ENCODE measurements around the gene KIF22. TPM values are rescaled to one million over a fixed set of nuclear protein-coding genes. Genes with fewer than 3 reads are reported as not detected.
"Not testable (repeated sequence)": the region's sequence is repeated elsewhere in the genome, so short reads cannot be mapped to it uniquely, and the experiment has no call there.

The KIF22 gene
- total RNA-seq, 1 donor from 2014 or later = 40.7 TPM

DNA sequence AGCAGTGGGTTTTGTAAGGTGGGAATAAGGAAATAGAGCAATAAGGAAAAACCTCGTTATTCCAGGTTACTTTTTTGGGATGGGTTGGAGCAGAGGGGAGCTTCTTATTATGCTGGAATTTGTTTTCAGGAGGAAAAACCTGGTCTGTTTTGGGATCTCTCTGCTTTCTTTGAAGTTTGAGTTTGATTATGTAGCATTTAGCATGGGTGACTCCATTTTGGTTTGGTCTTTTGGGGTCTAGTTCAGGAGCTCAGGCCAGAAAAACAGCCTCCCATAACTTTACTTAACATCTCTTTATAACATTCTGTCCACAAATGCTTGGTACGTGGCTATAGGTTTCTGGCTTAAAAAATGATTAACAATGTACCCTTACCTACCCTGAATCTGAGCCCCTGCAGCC is 21.0 kb upstream of the KIF22 start:
- no peaks in the 10 kb centered on the region for H3K9me3 Mint-ChIP-seq (ENCODE audit: unreplicated experiment)
- DNase-seq (ENCODE audit: low spot score) = no peak
- no peaks in the 10 kb centered on the region for H3K4me1 Mint-ChIP-seq (ENCODE audit: unreplicated experiment)
- H3K27ac Mint-ChIP-seq (ENCODE audit: unreplicated experiment) = no peak overlapping the region
- peaks cover 5% of the 10 kb centered on the region for H3K27me3 Mint-ChIP-seq (ENCODE audit: unreplicated experiment)
- H3K36me3 Mint-ChIP-seq (ENCODE audit: low read depth, unreplicated experiment) = no peaks in the 10 kb centered on the region
- no peak overlapping the region for H3K4me3 Mint-ChIP-seq (ENCODE audit: unreplicated experiment)
- no peak for TF ChIP-seq CTCF (IDR thresholded peaks at IDR 0.05; ENCODE audit: unreplicated experiment)

GRCh38 chr16:29770250-29770929 is 20.2 kb upstream of the KIF22 start:
- TF ChIP-seq CTCF (IDR thresholded peaks at IDR 0.05; ENCODE audit: unreplicated experiment) = no peak
- no peak overlapping the region for H3K27ac Mint-ChIP-seq (ENCODE audit: unreplicated experiment)
- no peaks in the 10 kb centered on the region for H3K9me3 Mint-ChIP-seq (ENCODE audit: unreplicated experiment)
- H3K4me3 Mint-ChIP-seq (ENCODE audit: unreplicated experiment) = no peak overlapping the region
- H3K36me3 Mint-ChIP-seq (ENCODE audit: low read depth, unreplicated experiment) = no peaks in the 10 kb centered on the region
- DNase-seq (ENCODE audit: low spot score) = no peak
- no peaks in the 10 kb centered on the region for H3K4me1 Mint-ChIP-seq (ENCODE audit: unreplicated experiment)
- peaks cover 5% of the 10 kb centered on the region for H3K27me3 Mint-ChIP-seq (ENCODE audit: unreplicated experiment)

DNA sequence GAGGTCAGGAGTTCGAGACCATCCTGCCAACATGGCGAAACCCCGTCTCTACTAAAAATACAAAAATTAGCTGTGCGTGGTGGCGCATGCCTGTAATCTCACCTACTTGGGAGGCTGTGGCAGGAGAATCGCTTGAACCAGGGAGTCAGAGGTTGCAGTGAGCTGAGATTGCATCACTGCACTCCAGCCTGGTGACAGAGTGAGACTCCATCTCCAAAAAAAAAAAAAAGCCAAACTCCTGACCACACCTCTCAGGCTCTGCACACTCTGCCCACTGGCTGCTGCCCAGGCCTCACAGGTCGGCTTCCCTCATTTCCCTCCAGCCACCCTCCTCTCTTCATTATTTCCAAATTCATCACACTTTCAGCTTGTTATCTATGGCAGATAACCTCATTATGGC is 18.2 kb upstream of the KIF22 start:
- H3K27ac Mint-ChIP-seq (ENCODE audit: unreplicated experiment); H3K36me3 Mint-ChIP-seq (ENCODE audit: low read depth, unreplicated experiment); H3K9me3 Mint-ChIP-seq (ENCODE audit: unreplicated experiment); H3K27me3 Mint-ChIP-seq (ENCODE audit: unreplicated experiment); DNase-seq (ENCODE audit: low spot score); H3K4me3 Mint-ChIP-seq (ENCODE audit: unreplicated experiment); H3K4me1 Mint-ChIP-seq (ENCODE audit: unreplicated experiment): not testable (repeated sequence)

GRCh38 chr16:29774730-29775129 is 15.8 kb upstream of the KIF22 start:
- Mint-ChIP-seq H3K4me3 (ENCODE audit: unreplicated experiment) (no peak overlapping the region), H3K27me3 (ENCODE audit: unreplicated experiment) (peaks cover 2% of the 10 kb centered on the region), H3K4me1 (ENCODE audit: unreplicated experiment) (no peaks in the 10 kb centered on the region), H3K27ac (ENCODE audit: unreplicated experiment) (no peak overlapping the region), H3K9me3 (ENCODE audit: unreplicated experiment) (no peaks in the 10 kb centered on the region), H3K36me3 (ENCODE audit: low read depth, unreplicated experiment) (no peaks in the 10 kb centered on the region)
- TF ChIP-seq CTCF (IDR thresholded peaks at IDR 0.05; ENCODE audit: unreplicated experiment) = no peak
- no peak for DNase-seq (ENCODE audit: low spot score)

GRCh38 chr16:29775742-29776408 is 14.7 kb upstream of the KIF22 start:
- H3K4me3 Mint-ChIP-seq (ENCODE audit: unreplicated experiment) = no peak overlapping the region
- no peaks in the 10 kb centered on the region for H3K9me3 Mint-ChIP-seq (ENCODE audit: unreplicated experiment)
- H3K36me3 Mint-ChIP-seq (ENCODE audit: low read depth, unreplicated experiment) = no peaks in the 10 kb centered on the region
- DNase-seq (ENCODE audit: low spot score) = no peak
- H3K27me3 Mint-ChIP-seq (ENCODE audit: unreplicated experiment) = peaks cover 2% of the 10 kb centered on the region
- no peak overlapping the region for H3K27ac Mint-ChIP-seq (ENCODE audit: unreplicated experiment)
- TF ChIP-seq CTCF (IDR thresholded peaks at IDR 0.05; ENCODE audit: unreplicated experiment) = no peak
- no peaks in the 10 kb centered on the region for H3K4me1 Mint-ChIP-seq (ENCODE audit: unreplicated experiment)
